ENCODE data around the gene PTPRK. TPM values are rescaled to one million over a fixed set of nuclear protein-coding genes. Genes with fewer than 3 reads are reported as not detected.

PTPRK gene
- total and polyA plus RNA-seq, 2 of the 13 experiments (the other 11 are each of a cell fraction or from before 2014, with no cell fraction given), result 43.6 to 98.3 TPM

GRCh38 chr6:128000363-128000762 lies 520.0 kb downstream of the PTPRK start:
- ChIA-PET CTCF (ENCODE audit: low intra/inter-chr PET ratio, low total read pairs) (no interaction called here), POLR2A (no interaction called here)
- no peak overlapping the region for H2AFZ ChIP-seq (ENCODE audit: low read length)
- H3K36me3 ChIP-seq (replicated peaks in 1 of 2; ENCODE audit: control insufficient read depth in 1 of 2, insufficient read depth in 2 of 2, low read length in 2 of 2), result peaks cover 6 to 38% of the 10 kb centered on the region in 2 experiments
- H3K9me3 ChIP-seq (ENCODE audit: low read length), result no peaks in the 10 kb centered on the region
- WGBS (ENCODE audit: low lambda C conversion rate), result over 99% methylated on average over 2 of the region's 2 CpGs
- no peak overlapping the region for H3K9ac ChIP-seq (ENCODE audit: insufficient read depth, low read depth, low read length)
- no peaks in the 10 kb centered on the region for H4K20me1 ChIP-seq (ENCODE audit: insufficient read depth, low read length)
- no TSS peak for BruUV-seq (replicated peaks)
- DNase-seq (ENCODE audit: low spot score), result no peak
- H3K27ac ChIP-seq (ENCODE audit: extremely low read length, insufficient read depth, low read length), result no peak overlapping the region
- no peak overlapping the region for H3K4me2 ChIP-seq (ENCODE audit: low read depth, low read length)
- H3K4me1 ChIP-seq (ENCODE audit: insufficient read depth, low read length), result no peaks in the 10 kb centered on the region
- no peak for ATAC-seq
- no peaks in the 10 kb centered on the region for H3K79me2 ChIP-seq (ENCODE audit: insufficient read depth, low read length)
- no peak overlapping the region for H3K4me3 ChIP-seq (replicated peaks in 1 of 3; ENCODE audit: insufficient read depth in 1 of 3, low read depth in 2 of 3, low read length in 3 of 3)
- no peaks in the 10 kb centered on the region for H3K27me3 ChIP-seq (ENCODE audit: control insufficient read depth in 1 of 2, insufficient read depth in 2 of 2, low read length in 2 of 2)
- TF ChIP-seq ZNF18 (CRISPR knock-in tag; IDR thresholded peaks at IDR 0.05; ENCODE audit: insufficient replicate concordance) (no peak), ZNF121 (CRISPR knock-in tag; IDR thresholded peaks at IDR 0.05) (no peak), YEATS4 (CRISPR knock-in tag; IDR thresholded peaks at IDR 0.05; ENCODE audit: borderline replicate concordance) (no peak), MAZ (IDR thresholded peaks at IDR 0.05; ENCODE audit: borderline replicate concordance, low read depth, low read length) (no peak), MAZ (CRISPR knock-in tag; IDR thresholded peaks at IDR 0.05; ENCODE audit: low read depth) (no peak), STAT5B (CRISPR knock-in tag; IDR thresholded peaks at IDR 0.05) (no peak), PRDM4 (CRISPR knock-in tag; IDR thresholded peaks at IDR 0.05; ENCODE audit: borderline replicate concordance) (no peak), NR0B2 (CRISPR knock-in tag; IDR thresholded peaks at IDR 0.05) (no peak), ZNF354B (CRISPR knock-in tag; IDR thresholded peaks at IDR 0.05) (no peak), ZBTB2 (CRISPR knock-in tag; IDR thresholded peaks at IDR 0.05; ENCODE audit: low read depth) (no peak), LBX2 (CRISPR knock-in tag; IDR thresholded peaks at IDR 0.05; ENCODE audit: borderline replicate concordance) (no peak), MED13 (CRISPR knock-in tag; IDR thresholded peaks at IDR 0.05) (no peak), POLR2G (IDR thresholded peaks at IDR 0.05; ENCODE audit: low read depth, low read length) (no peak)
- intact Hi-C loops (cut with micrococcal nuclease; ENCODE audit: unreplicated experiment), result loop anchor here (10.0 kb wide), 1 partner anchor 514 kb away; no protein-coding TSS in a partner anchor
- in situ Hi-C loops (cut with HindIII; ENCODE audit: extremely low pct_ligation_motif_present, low pct_unique_long_range_greater_than_20kb), result no loop called here
- no peak for FAIRE-seq

Measured in HepG2 (cell line).